Upper lobe of left lung (tissue), 4 donors: Measurements from ENCODE around the gene OR4Q2.

Source experiments
- EP300 ChIP-seq, 4 donors: sonication (generic); formaldehyde crosslinking; IDR thresholded peaks; one replicate each; pipeline ENCODE4 v1.5.1; 2017; ENCODE audit warnings: antibody characterized with exemption in 4 of 4, control low read depth in 2 of 4
- POLR2A ChIP-seq, 4 donors: fragments of 450-650 bp; IDR thresholded peaks; one replicate each; pipeline ENCODE4 v1.5.1; 2016 to 2017; ENCODE audit warnings: antibody characterized with exemption in 4 of 4, mild to moderate bottlenecking in 2 of 4
- TF ChIP-seq, protein P1 (sequence below), 6 experiments: fragments of 450-650 bp in 4 of 6; fragments of 200-600 bp in 2 of 6; sonication (generic) in 2 of 6; IDR thresholded peaks; one replicate each; pipeline ENCODE4 v1.5.1; 2016 to 2019; ENCODE audit warnings: antibody characterized with exemption in 6 of 6

DNA sequence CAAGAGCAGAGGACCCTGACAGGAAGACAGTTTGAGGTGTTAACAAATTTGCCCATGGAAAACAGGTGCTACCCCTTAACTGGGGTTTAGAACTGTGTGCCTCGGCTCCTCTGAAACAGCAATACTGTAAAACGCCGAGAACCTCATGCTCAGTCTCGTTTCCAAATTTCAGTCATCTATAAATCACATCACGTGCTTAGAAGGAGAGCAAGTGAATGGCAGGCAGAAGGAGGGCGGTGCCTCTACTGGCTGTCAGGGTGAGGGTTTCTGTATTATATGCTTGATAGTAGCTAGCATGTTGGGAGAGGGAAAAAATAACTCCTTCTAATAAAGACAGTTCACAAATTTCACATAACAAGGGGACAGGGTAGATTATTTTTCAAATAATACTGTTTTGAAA is 29.1 kb downstream of the OR4Q2 start:
- TF ChIP-seq, protein P1, sequence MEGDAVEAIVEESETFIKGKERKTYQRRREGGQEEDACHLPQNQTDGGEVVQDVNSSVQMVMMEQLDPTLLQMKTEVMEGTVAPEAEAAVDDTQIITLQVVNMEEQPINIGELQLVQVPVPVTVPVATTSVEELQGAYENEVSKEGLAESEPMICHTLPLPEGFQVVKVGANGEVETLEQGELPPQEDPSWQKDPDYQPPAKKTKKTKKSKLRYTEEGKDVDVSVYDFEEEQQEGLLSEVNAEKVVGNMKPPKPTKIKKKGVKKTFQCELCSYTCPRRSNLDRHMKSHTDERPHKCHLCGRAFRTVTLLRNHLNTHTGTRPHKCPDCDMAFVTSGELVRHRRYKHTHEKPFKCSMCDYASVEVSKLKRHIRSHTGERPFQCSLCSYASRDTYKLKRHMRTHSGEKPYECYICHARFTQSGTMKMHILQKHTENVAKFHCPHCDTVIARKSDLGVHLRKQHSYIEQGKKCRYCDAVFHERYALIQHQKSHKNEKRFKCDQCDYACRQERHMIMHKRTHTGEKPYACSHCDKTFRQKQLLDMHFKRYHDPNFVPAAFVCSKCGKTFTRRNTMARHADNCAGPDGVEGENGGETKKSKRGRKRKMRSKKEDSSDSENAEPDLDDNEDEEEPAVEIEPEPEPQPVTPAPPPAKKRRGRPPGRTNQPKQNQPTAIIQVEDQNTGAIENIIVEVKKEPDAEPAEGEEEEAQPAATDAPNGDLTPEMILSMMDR (IDR thresholded peaks at IDR 0.05): no peak
- no peak for TF ChIP-seq EP300 (IDR thresholded peaks at IDR 0.05)
- TF ChIP-seq POLR2A (IDR thresholded peaks at IDR 0.05): no peak
